Kidney capillary endothelial cell (primary cell): ENCODE measurements around the gene PEX10.
"Not testable (repeated sequence)": the region's sequence is repeated elsewhere in the genome, so short reads cannot be mapped to it uniquely, and the experiment has no call there.

ENCODE experiments used
- DNase-seq: peaks from one replicate; pipeline ENCODE4 v3.0.0-alpha.2; 2018; ENCODE audit warnings: low spot score

The PEX10 gene

GRCh38 chr1:2412395-2412772 lies at the start of gene PEX10:
TSS of gene PEX10 (minus strand) at chr1:2412564. CDS start at chr1:2412502, 62 bp downstream.
- peak; percentile 94 for DNase-seq

DNA sequence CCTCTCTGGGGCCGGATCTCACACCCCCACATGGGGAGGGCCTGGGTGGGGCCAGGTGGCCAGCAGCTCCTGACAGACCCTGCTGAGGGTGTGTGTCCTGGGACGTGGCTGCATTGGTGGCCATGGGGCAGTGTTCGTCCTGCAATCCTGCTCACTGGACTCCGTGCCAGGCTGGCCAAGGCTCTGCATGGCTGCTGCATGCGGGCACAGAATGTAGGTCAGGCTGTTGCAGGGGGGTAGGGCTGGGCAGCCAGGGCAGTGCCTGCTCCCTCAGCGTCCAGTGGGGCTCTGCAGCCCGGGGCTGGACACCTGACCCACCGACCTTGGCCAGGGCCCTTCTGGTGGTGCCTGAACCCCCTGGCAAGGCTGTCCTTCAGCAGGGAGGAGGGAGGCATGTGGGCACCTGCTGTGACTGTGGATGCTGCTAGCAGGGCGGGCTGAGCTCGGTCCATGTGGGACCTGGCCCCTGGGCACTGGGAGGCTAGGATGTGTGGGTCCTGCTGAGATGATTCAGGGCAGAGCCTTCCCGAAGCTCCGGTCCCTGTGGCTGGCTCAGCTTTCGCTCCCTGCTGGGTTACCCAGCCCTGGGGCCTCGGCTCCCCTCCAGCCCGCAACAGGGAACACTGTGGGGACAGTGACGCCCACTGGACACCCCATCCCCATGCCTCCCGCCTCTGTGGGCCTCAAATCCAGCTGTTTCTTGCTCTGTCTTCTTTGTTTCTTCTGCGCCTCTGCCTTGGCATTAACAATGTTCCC lies 48.8 kb upstream of the PEX10 start:
- no peak for DNase-seq

DNA sequence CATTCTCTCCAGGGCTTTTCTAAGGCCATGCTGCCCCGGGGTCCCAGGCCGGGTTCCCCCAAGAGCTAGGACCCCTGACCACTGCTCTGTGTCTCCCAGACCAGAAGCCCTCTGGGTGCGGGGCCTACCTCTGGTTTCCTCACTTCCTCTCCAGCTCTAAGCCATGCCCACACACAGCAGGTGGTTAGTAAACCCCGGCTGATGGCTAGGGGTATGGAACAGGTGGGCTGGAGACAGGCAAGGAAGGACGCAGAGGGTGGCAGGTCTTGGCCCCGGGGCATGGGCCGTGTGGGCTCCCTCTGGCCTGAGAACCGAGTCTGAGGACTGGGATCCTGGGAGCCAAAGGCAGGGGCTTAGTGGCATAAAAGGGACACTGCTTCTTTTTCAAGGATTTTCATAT lies 47.8 kb upstream of the PEX10 start:
- DNase-seq, result no peak

DNA sequence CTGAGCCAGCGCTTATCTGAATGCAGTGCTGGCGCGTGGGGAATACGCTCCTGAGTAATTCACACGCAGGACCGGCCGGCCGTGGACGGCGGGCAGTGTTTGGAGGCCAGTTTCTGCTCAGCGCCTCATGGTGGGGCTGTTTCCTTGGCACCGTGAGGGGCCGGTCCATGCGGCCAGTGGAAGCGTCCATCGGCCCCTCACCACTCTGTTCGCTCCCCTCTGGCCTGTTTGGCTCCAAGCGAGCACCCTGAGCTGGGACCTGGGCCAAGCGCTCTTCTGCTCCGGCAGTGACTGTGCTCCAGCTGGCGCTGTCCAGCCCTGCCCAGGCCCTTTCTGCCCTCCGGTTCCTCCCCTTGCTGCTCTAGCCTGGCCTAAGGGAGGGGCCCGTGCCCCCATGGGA lies 47.4 kb upstream of the PEX10 start:
- DNase-seq, result no peak

- not testable (repeated sequence) for DNase-seq
Measured at GRCh38 chr1:2459102-2459753, 46.9 kb upstream of the PEX10 start.

DNA sequence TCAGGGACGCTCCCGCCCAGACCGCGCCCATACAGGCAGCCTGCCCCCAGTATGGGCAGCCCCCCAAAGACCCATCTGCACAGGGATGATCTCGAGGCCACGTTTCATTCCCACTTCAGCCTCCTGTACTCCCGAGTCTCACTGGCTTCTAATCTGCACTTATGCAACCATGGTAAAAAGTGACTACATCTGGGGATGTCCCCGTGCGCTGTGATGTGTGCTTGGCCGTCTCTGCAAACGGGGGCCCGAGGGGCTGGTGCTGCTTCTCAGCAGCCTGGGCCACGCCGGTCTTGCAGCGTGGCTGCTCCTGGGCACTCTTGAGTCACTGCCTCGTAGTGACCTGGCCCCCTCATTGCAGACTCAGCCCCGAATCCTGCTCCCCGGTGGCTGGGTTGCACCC lies 46.3 kb upstream of the PEX10 start:
- DNase-seq, result no peak

- DNase-seq, result no peak
Measured at GRCh38 chr1:2457444-2457843, 45.1 kb upstream of the PEX10 start.

- no peak for DNase-seq
Measured at GRCh38 chr1:2455757-2456156, 43.4 kb upstream of the PEX10 start.

DNA sequence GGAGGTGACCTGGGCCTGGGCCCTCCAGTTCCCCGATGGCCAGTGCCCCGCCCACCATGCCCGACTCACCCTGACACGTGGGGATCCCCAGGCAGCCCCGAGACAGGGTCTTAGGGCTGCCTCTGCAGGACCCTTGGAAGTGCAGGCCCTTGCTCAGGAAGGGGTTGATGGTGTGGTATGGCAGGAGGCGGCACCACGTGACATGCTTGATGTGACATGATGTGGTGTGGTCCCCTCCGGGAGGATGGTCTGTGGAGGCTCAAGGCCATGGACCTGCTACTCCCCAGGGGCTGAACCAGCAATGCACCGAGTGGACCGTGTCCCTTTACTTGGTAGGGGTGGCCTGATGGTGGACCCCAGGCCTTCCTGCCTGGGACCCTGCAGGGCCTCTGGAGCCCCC lies 41.9 kb upstream of the PEX10 start:
- no peak for DNase-seq

GRCh38 chr1:2452932-2453315 lies 40.6 kb upstream of the PEX10 start:
- DNase-seq, result no peak

GRCh38 chr1:2452201-2452931 lies 40.0 kb upstream of the PEX10 start:
- no peak for DNase-seq

DNA sequence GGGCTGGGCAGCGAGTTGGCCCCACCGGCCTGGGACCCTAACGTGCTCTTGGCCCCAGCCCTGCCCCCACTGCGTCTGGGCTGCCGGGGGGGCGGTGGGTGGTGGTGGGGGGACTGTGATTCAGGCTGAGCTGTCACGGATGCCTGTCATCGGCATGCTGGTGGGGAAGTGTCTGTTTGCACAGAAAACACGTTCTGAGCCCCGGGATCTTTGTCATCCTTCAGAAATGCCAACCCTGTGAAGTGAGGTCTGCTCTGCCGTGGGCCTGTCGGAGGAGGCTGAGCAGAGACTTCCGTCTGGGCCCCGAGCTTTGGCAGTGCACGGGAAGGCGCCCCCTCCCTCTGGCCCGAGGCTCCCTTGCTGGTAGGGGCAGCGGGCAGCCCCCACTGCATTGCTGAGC lies 39.4 kb upstream of the PEX10 start:
- DNase-seq, result peak; percentile 97

GRCh38 chr1:2449636-2450454 lies 37.5 kb upstream of the PEX10 start:
- no peak for DNase-seq

DNA sequence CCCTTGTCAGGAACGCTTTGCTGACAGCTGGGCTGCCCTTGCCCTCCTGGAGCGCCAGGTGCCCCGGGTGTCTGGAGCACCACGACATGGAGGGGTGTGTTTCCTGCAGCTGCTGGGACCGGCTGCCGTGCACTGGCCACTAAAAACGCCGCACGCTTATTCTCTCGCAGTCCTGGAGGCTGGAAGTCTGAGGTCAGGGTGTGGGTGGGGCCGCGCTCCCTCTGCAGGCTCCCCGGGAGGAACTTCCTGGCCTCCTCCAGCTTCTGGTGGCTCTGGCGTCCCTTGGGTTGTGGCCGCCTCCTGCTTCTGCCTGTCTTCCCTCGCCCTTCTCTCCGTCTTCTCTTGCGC lies 35.7 kb upstream of the PEX10 start:
- DNase-seq, result peak; percentile 63

DNA sequence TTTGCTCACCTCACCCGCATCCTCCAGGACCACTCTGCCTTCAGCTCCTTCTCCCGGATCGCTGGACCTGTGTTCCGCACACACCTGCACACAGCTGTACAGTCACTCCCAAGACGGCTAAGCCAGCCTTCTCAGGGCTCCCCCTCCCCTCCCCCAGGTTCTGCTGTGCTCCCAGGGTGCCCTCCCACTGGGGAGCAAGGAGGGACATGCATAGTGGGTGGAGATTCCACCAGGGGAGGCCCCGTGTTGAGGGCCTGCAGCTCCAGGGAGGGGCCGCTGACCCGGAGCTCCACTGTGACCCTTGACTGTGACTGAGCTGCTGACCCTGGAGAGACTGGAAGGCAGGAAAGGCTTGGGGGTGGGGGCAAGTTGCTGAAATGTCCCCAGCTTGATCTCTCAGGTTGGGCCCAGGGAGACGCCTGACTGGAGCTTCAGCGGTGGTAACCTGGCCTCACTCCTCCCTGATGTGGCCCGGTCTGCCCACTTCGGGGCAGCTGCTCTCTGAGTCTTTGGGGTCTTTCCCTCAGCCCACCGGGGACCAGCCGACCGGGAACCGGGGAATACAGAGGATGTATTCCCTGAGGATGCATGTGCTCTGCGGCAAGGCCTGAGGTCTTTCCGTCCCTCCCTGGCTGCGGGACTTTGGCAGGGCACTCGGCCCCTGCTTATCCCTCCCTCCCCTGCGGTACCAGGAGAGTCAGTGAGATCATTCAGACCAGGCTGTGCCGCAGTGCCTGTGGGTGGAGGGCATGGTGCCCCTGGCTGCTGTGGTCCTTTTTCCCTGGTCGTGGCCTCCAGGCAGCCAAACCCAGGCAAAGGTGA lies 35.1 kb upstream of the PEX10 start:
- no peak for DNase-seq

- no peak for DNase-seq
Measured at GRCh38 chr1:2446861-2447260, 34.5 kb upstream of the PEX10 start.

DNA sequence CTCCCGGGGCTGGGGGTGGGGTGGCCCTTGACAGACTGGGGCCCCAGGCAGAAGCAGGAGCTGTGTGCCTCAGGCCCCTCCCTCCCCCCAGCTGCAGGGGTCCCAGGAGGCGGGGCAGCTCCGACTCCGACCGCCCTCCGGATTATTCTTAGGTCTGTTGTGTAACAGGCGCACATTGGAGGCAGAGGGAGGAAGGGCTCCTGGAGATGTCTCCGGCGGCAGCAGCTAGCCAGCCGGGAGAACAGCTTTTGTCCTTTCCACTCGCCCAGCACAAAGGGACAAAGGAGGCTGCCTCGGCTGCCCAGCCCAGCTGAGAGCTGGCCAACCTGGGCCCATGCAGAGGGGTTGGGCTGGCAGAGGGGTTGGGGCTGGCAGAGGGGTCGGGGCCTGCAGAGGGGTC lies 34.0 kb upstream of the PEX10 start:
- no peak for DNase-seq

- DNase-seq, result no peak
Measured at GRCh38 chr1:2445823-2446215, 33.5 kb upstream of the PEX10 start.

GRCh38 chr1:2445162-2445822 lies 32.9 kb upstream of the PEX10 start:
- DNase-seq, result no peak

DNA sequence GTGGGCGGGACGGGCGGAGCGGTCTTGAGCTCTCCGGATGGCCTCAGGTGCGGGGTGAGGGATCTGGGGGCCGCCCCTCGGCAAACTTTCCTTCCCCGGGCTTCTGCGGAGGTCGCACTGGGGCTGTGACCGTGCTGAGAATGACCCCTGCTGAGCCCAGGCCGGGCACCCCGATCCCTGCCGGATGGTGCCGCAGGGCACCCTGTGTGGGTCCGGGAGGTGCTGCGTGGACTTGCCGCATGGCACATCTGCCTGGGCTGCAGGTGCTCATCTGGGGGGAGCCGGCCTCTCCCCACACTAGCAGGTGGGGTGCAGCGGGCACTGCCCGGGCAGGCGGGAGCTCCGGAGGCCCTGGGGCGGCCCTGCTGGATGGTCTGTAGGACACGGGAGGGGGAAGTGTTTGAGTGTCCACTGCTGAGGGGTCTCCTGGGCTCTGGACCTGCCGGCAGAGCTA lies 31.8 kb upstream of the PEX10 start:
- DNase-seq, result no peak
